H1 (cell line): ENCODE results near the gene CXCR5. TPM values are rescaled to one million over a fixed set of nuclear protein-coding genes. Genes with fewer than 3 reads are reported as not detected.

Source experiments
- CTCF ChIA-PET: fragments of 300-600 bp; sonication (Branson Sonifier 250); formaldehyde crosslinking; loops from one replicate; lab custom pipeline; 2021; ENCODE audit not compliant: partially characterized antibody; lab: Charles Lee
- POLR2A ChIA-PET: fragments of 300-600 bp; sonication (Branson Sonifier 250); formaldehyde crosslinking; loops from one replicate; lab custom pipeline; 2021; ENCODE audit warnings: inconsistent platforms; ENCODE audit not compliant: partially characterized antibody; lab: Charles Lee
- DNase-seq, 2 experiments: peaks; one replicate each; pipeline versions ENCODE4 v3.0.0 to v3.0.0-alpha.2; 2010 to 2022; ENCODE audit warnings: low spot score in 2 of 2, low read depth in 1 of 2, mixed read lengths in 1 of 2
- FAIRE-seq: peaks from 2 replicates; lab custom pipeline; 2011; peaks lifted over from hg19 to GRCh38; lab: Jason Lieb, UNC
- H2AFZ ChIP-seq: 2 replicates; pipeline ENCODE4 v1.8.1; 2012; ENCODE audit warnings: low read length, inconsistent platforms
- H2AK5ac ChIP-seq: 2 replicates; pipeline ENCODE4 v1.6.1; 2013; ENCODE audit warnings: low read depth, low read length
- H2BK120ac ChIP-seq: replicated peaks from 2 replicates; pipeline ENCODE3; 2013; ENCODE audit warnings: low read depth, low read length, inconsistent platforms
- H2BK12ac ChIP-seq: 2 replicates; pipeline ENCODE4 v1.6.1; 2013; ENCODE audit warnings: low read depth, low read length
- H2BK15ac ChIP-seq: 2 replicates; pipeline ENCODE4 v1.6.1; 2013; ENCODE audit warnings: low read length
- H2BK20ac ChIP-seq: 2 replicates; pipeline ENCODE4 v1.6.1; 2013; ENCODE audit warnings: low read length
- H2BK5ac ChIP-seq: 2 replicates; pipeline ENCODE4 v1.6.1; 2013; ENCODE audit warnings: low read depth, low read length
- H3K14ac ChIP-seq: 2 replicates; pipeline ENCODE4 v1.6.1; 2013; ENCODE audit warnings: inconsistent platforms; ENCODE audit not compliant: insufficient read length
- H3K18ac ChIP-seq: 2 replicates; pipeline ENCODE4 v1.6.1; 2013; ENCODE audit warnings: low read length; ENCODE audit errors: extremely low read depth
- H3K23ac ChIP-seq: 2 replicates; pipeline ENCODE4 v1.6.1; 2013; ENCODE audit warnings: inconsistent platforms; ENCODE audit not compliant: insufficient read length
- H3K23me2 ChIP-seq: 2 replicates; pipeline ENCODE4 v1.6.1; 2013; ENCODE audit warnings: low read depth, low read length
- H3K27ac ChIP-seq: 2 replicates; pipeline ENCODE4 v1.6.1; 2011; ENCODE audit warnings: low read depth, low read length, inconsistent platforms
- H3K27me3 ChIP-seq, 4 experiments: replicated peaks in 1 of 4; 1 replicate in 1 of 4; 2 replicates in 3 of 4; pipeline versions ENCODE4 v1.6.1 to v1.8.1; 2011 to 2013; ENCODE audit warnings: low read length in 3 of 4, mild to moderate bottlenecking in 3 of 4, inconsistent platforms in 2 of 4, mixed read lengths in 2 of 4, moderate library complexity in 1 of 4; ENCODE audit not compliant: control insufficient read depth in 3 of 4, insufficient read depth in 3 of 4; ENCODE audit errors: extremely low read depth in 1 of 4
- H3K36me3 ChIP-seq, 4 experiments: 2 replicates each; pipeline versions ENCODE4 v1.6.1 to v1.8.1; 2011 to 2013; ENCODE audit warnings: mild to moderate bottlenecking in 4 of 4, low read length in 3 of 4, moderate library complexity in 2 of 4, control low read depth in 1 of 4, inconsistent platforms in 1 of 4; ENCODE audit not compliant: insufficient read depth in 4 of 4, control insufficient read depth in 2 of 4
- H3K4ac ChIP-seq: replicated peaks from 2 replicates; pipeline ENCODE3; 2013; ENCODE audit warnings: low read length, low read depth, mixed read lengths, inconsistent platforms; ENCODE audit not compliant: insufficient read length
- H3K4me1 ChIP-seq, 4 experiments: replicated peaks in 1 of 4; 1 replicate in 1 of 4; 2 replicates in 3 of 4; pipeline versions ENCODE4 v1.6.1 to v1.8.1; 2011 to 2013; ENCODE audit warnings: low read length in 3 of 4, inconsistent platforms in 2 of 4, mixed read lengths in 1 of 4; ENCODE audit not compliant: insufficient read depth in 4 of 4, control insufficient read depth in 3 of 4
- H3K4me2 ChIP-seq, 2 experiments: 2 replicates each; pipeline versions ENCODE4 v1.6.1 to v1.8.1; 2011 to 2013; ENCODE audit warnings: low read depth in 2 of 2, low read length in 2 of 2, control low read depth in 1 of 2, inconsistent platforms in 1 of 2, mild to moderate bottlenecking in 1 of 2; ENCODE audit not compliant: insufficient read depth in 1 of 2
- H3K4me3 ChIP-seq, 4 experiments: fragments of 200-600, 300-600 bp in 1 of 4; sonication (generic), shearing (Covaris generic), sonication (Bioruptor Twin) in 1 of 4; 2 replicates each; pipeline versions ENCODE4 v1.5.1 to v1.8.1; 2011 to 2016; ENCODE audit warnings: low read length in 4 of 4, low read depth in 3 of 4, control low read depth in 2 of 4, inconsistent platforms in 2 of 4, mild to moderate bottlenecking in 2 of 4, mixed read lengths in 1 of 4, moderate library complexity in 1 of 4; ENCODE audit not compliant: insufficient read depth in 2 of 4; ENCODE audit errors: extremely low read depth in 1 of 4
- H3K56ac ChIP-seq: replicated peaks from 2 replicates; pipeline ENCODE3; 2013; ENCODE audit warnings: low read depth, mild to moderate bottlenecking, mixed read lengths, low read length, inconsistent platforms; ENCODE audit not compliant: insufficient read length
- H3K79me1 ChIP-seq: 2 replicates; pipeline ENCODE4 v1.6.1; 2013; ENCODE audit warnings: low read depth, low read length, control low read depth
- H3K79me2 ChIP-seq, 2 experiments: 2 replicates each; pipeline versions ENCODE4 v1.6.1 to v1.8.1; 2012 to 2013; ENCODE audit warnings: low read length in 2 of 2, mild to moderate bottlenecking in 2 of 2, inconsistent platforms in 1 of 2; ENCODE audit not compliant: insufficient read depth in 2 of 2, control insufficient read depth in 1 of 2
- H3K9ac ChIP-seq, 4 experiments: replicated peaks in 1 of 4; 1 replicate in 1 of 4; 2 replicates in 3 of 4; pipeline versions ENCODE4 v1.6.1 to v1.8.1; 2011 to 2013; ENCODE audit warnings: low read depth in 3 of 4, low read length in 3 of 4, control low read depth in 2 of 4, mild to moderate bottlenecking in 2 of 4, moderate library complexity in 2 of 4, inconsistent platforms in 1 of 4; ENCODE audit errors: extremely low read depth in 1 of 4
- H3K9me3 ChIP-seq, 2 experiments: 2 replicates each; pipeline versions ENCODE4 v1.6.1 to v1.8.1; 2012 to 2013; ENCODE audit warnings: mild to moderate bottlenecking in 2 of 2, moderate library complexity in 2 of 2, control low read depth in 1 of 2, inconsistent platforms in 1 of 2, low read depth in 1 of 2, low read length in 1 of 2, mixed read lengths in 1 of 2; ENCODE audit not compliant: insufficient read depth in 2 of 2
- H4K20me1 ChIP-seq, 2 experiments: replicated peaks in 1 of 2; 2 replicates each; pipeline versions ENCODE3 to v1.8.1; 2011 to 2013; ENCODE audit warnings: inconsistent platforms in 2 of 2, low read length in 2 of 2, mild to moderate bottlenecking in 1 of 2; ENCODE audit not compliant: insufficient read depth in 2 of 2, control insufficient read depth in 1 of 2
- H4K5ac ChIP-seq: 2 replicates; pipeline ENCODE4 v1.6.1; 2013; ENCODE audit warnings: low read length, low read depth, mixed read lengths, inconsistent platforms; ENCODE audit not compliant: insufficient read length
- H4K8ac ChIP-seq: 2 replicates; pipeline ENCODE4 v1.8.0; 2013; ENCODE audit warnings: mild to moderate bottlenecking, moderate library complexity, low read length, inconsistent platforms; ENCODE audit not compliant: insufficient read depth; ENCODE audit errors: extremely low read depth
- H4K91ac ChIP-seq: replicated peaks from 2 replicates; pipeline ENCODE3; 2013; ENCODE audit warnings: low read length, mixed read lengths, inconsistent platforms; ENCODE audit not compliant: insufficient read length
- BACH1 ChIP-seq: IDR thresholded peaks from 2 replicates; pipeline ENCODE4 v1.6.1; 2012; ENCODE audit warnings: low read length, improper control_type of control experiment
- CBX5 ChIP-seq: fragments of 300-800, 300-1000 bp; sonication (generic); IDR thresholded peaks from 2 replicates; pipeline ENCODE4 v1.7.1; 2016; ENCODE audit warnings: antibody characterized with exemption, low read length, low read depth
- EGR1 ChIP-seq: IDR thresholded peaks from 2 replicates; pipeline ENCODE4 v1.6.1; 2011; ENCODE audit warnings: low read depth, low read length, borderline replicate concordance
- GABPA ChIP-seq: IDR thresholded peaks from 2 replicates; pipeline ENCODE4 v1.6.1; 2011; ENCODE audit warnings: mild to moderate bottlenecking, low read length, moderate library complexity, borderline replicate concordance; ENCODE audit not compliant: insufficient read depth
- MAFK ChIP-seq: IDR thresholded peaks from 2 replicates; pipeline ENCODE4 v1.6.1; 2012; ENCODE audit warnings: low read depth, mild to moderate bottlenecking, improper control_type of control experiment, low read length
- POLR2A ChIP-seq, 2 experiments: IDR thresholded peaks; 1 replicate in 1 of 2; 2 replicates in 1 of 2; pipeline ENCODE4 v1.6.1; 2011; ENCODE audit warnings: low read depth in 2 of 2, low read length in 2 of 2, mild to moderate bottlenecking in 2 of 2; ENCODE audit errors: control extremely low read depth in 1 of 2
- SP2 ChIP-seq: IDR thresholded peaks from 2 replicates; pipeline ENCODE4 v1.6.1; 2012; ENCODE audit warnings: mild to moderate bottlenecking, low read length, inconsistent platforms
- SRF ChIP-seq: IDR thresholded peaks from 2 replicates; pipeline ENCODE4 v1.6.1; 2011; ENCODE audit warnings: mild to moderate bottlenecking, low read depth, low read length, moderate library complexity
- TAF1 ChIP-seq: IDR thresholded peaks from 2 replicates; pipeline ENCODE4 v1.6.1; 2011; ENCODE audit warnings: mild to moderate bottlenecking, low read depth, low read length
- YY1 ChIP-seq: IDR thresholded peaks from 2 replicates; pipeline ENCODE4 v1.6.1; 2011; ENCODE audit warnings: low read depth, mild to moderate bottlenecking, low read length
- WGBS, 2 experiments: shearing (Covaris generic) in 1 of 2; methylation state at CpG; one replicate each; pipeline versions ENCODE4 v1.1.6 to v1.1.7; 2013 to 2015; ENCODE audit warnings: low lambda C conversion rate in 2 of 2, mixed read lengths in 2 of 2, inconsistent platforms in 1 of 2, low coverage in 1 of 2, missing lambda C conversion rate in 1 of 2; ENCODE audit not compliant: insufficient replicate concordance in 2 of 2, insufficient coverage in 1 of 2, insufficient read length in 1 of 2; ENCODE audit errors: extremely low coverage in 1 of 2, missing lambda C conversion rate in 1 of 2; 5-methylcytosine and 5-hydroxymethylcytosine counted together
- polyA plus RNA-seq, 7 experiments: library from polyadenylated mRNA; depleted of rRNA in 3 of 7; stranded (reverse) in 5 of 7; unstranded in 2 of 7; fragments of >200 nt in 5 of 7; fragments of 200-250 nt in 2 of 7; gene quantifications; 1 replicate in 5 of 7; 2 replicates in 1 of 7; 4 replicates in 1 of 7; pipeline versions ENCODE4 v1.2.1 to v1.2.3, GENCODE V29; 2011 to 2013; ENCODE audit warnings: missing spikeins in 2 of 7, mixed read lengths in 2 of 7
- total RNA-seq: library from RNA; stranded (reverse); fragmentation: NEBNext Ultra II Directional; extraction: Animal tissue kit (Norgen Biotek cat#: 25700); gene quantifications from 2 replicates; pipeline ENCODE4 v1.2.1, GENCODE V29; 2021
- TF ChIP-seq, protein P1 (sequence below): IDR thresholded peaks from 2 replicates; pipeline ENCODE4 v1.6.1; 2011; ENCODE audit warnings: low read length, improper control_type of control experiment
- TF ChIP-seq, protein P2 (sequence below): IDR thresholded peaks from 2 replicates; pipeline ENCODE4 v1.6.1; 2012; ENCODE audit warnings: inconsistent platforms

CXCR5 gene
- total and polyA plus RNA-seq, 2 of the 8 experiments (the other 6 are each of a cell fraction or from before 2014, with no cell fraction given), result not detected

DNA sequence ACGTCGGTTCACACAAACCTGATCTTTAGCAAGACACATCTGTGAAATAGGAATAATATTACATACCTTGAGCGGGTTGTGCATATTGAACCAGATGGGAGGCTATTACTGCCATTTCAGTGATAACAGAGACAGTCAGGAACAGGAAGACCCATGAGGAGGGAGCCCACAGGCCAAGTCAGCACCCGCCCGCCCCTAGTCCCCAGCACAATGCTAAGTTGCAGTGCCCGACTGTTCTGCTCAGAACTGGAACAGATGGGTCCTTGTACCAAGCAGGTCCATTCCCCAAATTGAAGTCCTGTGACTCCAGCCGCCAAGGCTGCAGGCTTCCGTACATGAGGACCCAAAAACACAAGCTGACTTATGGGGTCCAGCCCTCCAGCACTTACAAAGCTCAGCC lies 9.3 kb downstream of the CXCR5 start:
- Histone ChIP-seq H2AK5ac (no peak overlapping the region), H3K14ac (no peak overlapping the region), H4K20me1 (peaks cover 0 to 5% of the 10 kb centered on the region in 2 experiments), H3K9me3 (no peaks in the 10 kb centered on the region), H3K4me2 (no peak overlapping the region), H3K56ac (no peak overlapping the region), H2BK15ac (no peak overlapping the region), H3K23ac (no peak overlapping the region), H3K23me2 (no peaks in the 10 kb centered on the region), H3K27ac (no peak overlapping the region), H3K79me1 (no peaks in the 10 kb centered on the region), H3K9ac (no peak overlapping the region), H3K79me2 (no peaks in the 10 kb centered on the region), H2BK120ac (no peak overlapping the region), H2BK20ac (no peak overlapping the region), H3K27me3 (peaks cover 0 to 3% (median 0%) of the 10 kb centered on the region in 4 experiments; a peak in 3 of 7 replicates), H2AFZ (no peak overlapping the region), H4K8ac (no peak overlapping the region), H3K36me3 (no peaks in the 10 kb centered on the region), H2BK12ac (no peak overlapping the region), H3K4me3 (no peak overlapping the region), H4K5ac (no peak overlapping the region), H3K4ac (no peak overlapping the region), H4K91ac (no peak overlapping the region), H3K4me1 (peaks cover 3 to 31% (median 20%) of the 10 kb centered on the region in 4 experiments), H2BK5ac (no peak overlapping the region), H3K18ac (no peak overlapping the region)
- WGBS, 2 experiments, result 88% methylated on average over 8 of the region's 8 CpGs; no CpG with 5 or more reads in 1 of the 2 experiments
- TF ChIP-seq CBX5 (no peak), MAFK (no peak), GABPA (no peak), BACH1 (no peak), TAF1 (no peak), YY1 (no peak), SP2 (no peak), POLR2A (IDR thresholded peaks at IDR 0.05; ENCODE audit: control extremely low read depth in 1 of 2, low read depth in 2 of 2, low read length in 2 of 2) (no peak), SRF (no peak), EGR1 (no peak)
- TF ChIP-seq, protein P1, sequence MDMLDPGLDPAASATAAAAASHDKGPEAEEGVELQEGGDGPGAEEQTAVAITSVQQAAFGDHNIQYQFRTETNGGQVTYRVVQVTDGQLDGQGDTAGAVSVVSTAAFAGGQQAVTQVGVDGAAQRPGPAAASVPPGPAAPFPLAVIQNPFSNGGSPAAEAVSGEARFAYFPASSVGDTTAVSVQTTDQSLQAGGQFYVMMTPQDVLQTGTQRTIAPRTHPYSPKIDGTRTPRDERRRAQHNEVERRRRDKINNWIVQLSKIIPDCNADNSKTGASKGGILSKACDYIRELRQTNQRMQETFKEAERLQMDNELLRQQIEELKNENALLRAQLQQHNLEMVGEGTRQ, result no peak
- TF ChIP-seq, protein P2, sequence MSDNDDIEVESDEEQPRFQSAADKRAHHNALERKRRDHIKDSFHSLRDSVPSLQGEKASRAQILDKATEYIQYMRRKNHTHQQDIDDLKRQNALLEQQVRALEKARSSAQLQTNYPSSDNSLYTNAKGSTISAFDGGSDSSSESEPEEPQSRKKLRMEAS, result no peak
- FAIRE-seq (no peak), DNase-seq (no peak)
- CTCF ChIA-PET, result interaction anchor here (1.2 to 1.3 kb wide), 3 partner anchors 14 to 20 kb away, joined by 3 to 4 read pairs (median 4); no protein-coding TSS in a partner anchor
- POLR2A ChIA-PET, result interaction anchor here (0.8 to 5.2 kb wide), 5 partner anchors 9 to 105 kb away, joined by 3 to 38 read pairs (median 3); partner anchors contain the start of genes CENATAC and DDX6
